Measurements from ENCODE around the gene CACNA1C. TPM values are rescaled to one million over a fixed set of nuclear protein-coding genes. Genes with fewer than 3 reads are reported as not detected.

CACNA1C gene
- total and polyA plus RNA-seq, 2 donors (not counting 1 experiment from before 2014, with no cell fraction given), result 7.6 to 11.4 TPM

DNA sequence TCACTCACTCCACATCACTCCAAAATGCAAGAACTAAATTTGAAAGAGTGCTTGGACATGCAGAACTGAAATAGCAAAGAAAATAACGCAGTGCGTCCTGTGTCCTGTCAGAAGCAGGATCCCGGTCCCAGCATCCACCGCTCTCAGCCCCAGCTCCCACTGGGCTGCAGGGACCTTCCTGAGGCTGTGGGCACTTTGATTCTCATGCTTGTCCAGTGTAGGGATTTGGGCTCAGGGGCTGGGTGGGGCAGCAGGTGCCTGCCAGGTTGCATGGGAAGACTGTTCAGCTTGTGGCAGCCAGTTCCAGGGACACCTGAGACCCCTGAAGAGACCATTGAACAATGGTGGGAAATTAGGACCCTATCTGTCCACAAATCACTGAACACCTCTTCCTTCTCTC lies 602.0 kb downstream of the CACNA1C start:
- H3K9me3 ChIP-seq (ENCODE audit: control insufficient read depth, insufficient read depth, low read depth, low read length), result no peaks in the 10 kb centered on the region
- TF ChIP-seq, protein P1, sequence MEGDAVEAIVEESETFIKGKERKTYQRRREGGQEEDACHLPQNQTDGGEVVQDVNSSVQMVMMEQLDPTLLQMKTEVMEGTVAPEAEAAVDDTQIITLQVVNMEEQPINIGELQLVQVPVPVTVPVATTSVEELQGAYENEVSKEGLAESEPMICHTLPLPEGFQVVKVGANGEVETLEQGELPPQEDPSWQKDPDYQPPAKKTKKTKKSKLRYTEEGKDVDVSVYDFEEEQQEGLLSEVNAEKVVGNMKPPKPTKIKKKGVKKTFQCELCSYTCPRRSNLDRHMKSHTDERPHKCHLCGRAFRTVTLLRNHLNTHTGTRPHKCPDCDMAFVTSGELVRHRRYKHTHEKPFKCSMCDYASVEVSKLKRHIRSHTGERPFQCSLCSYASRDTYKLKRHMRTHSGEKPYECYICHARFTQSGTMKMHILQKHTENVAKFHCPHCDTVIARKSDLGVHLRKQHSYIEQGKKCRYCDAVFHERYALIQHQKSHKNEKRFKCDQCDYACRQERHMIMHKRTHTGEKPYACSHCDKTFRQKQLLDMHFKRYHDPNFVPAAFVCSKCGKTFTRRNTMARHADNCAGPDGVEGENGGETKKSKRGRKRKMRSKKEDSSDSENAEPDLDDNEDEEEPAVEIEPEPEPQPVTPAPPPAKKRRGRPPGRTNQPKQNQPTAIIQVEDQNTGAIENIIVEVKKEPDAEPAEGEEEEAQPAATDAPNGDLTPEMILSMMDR (conservative IDR thresholded peaks at IDR 0.05 in 1 of 2, IDR thresholded peaks at IDR 0.05 in 1 of 2; ENCODE audit: low read depth in 1 of 2, low read length in 2 of 2), result no peak
- TF ChIP-seq EZH2 (IDR thresholded peaks at IDR 0.05; ENCODE audit: low read length, missing control alignments), result no peak
- H3K4me2 ChIP-seq (ENCODE audit: extremely low read depth, insufficient read depth, low read length), result no peak overlapping the region
- H3K4me1 ChIP-seq (ENCODE audit: control insufficient read depth, extremely low read depth, insufficient read depth, low read length), result no peaks in the 10 kb centered on the region
- H3K4me3 ChIP-seq (replicated peaks in 1 of 4; ENCODE audit: control extremely low read depth in 1 of 4, insufficient read depth in 1 of 4, low read depth in 3 of 4, low read length in 4 of 4), result no peak overlapping the region
- no peak overlapping the region for H3K9ac ChIP-seq (ENCODE audit: insufficient read depth, low read length)
- no peak for DNase-seq (ENCODE audit: low read depth in 2 of 2)
- H3K79me2 ChIP-seq (ENCODE audit: control insufficient read depth, insufficient read depth, low read length), result no peaks in the 10 kb centered on the region
- H3K27ac ChIP-seq (ENCODE audit: insufficient read depth, low read length), result no peak overlapping the region
- no peak overlapping the region for H2AFZ ChIP-seq (ENCODE audit: low read length)
- no peaks in the 10 kb centered on the region for H3K27me3 ChIP-seq (ENCODE audit: control insufficient read depth, insufficient read depth, low read length)
- H3K36me3 ChIP-seq (ENCODE audit: control insufficient read depth, insufficient read depth, low read length), result peaks cover 3% of the 10 kb centered on the region
- peaks cover 2% of the 10 kb centered on the region for H4K20me1 ChIP-seq (ENCODE audit: control insufficient read depth, extremely low read depth, insufficient read depth, low read length)

DNA sequence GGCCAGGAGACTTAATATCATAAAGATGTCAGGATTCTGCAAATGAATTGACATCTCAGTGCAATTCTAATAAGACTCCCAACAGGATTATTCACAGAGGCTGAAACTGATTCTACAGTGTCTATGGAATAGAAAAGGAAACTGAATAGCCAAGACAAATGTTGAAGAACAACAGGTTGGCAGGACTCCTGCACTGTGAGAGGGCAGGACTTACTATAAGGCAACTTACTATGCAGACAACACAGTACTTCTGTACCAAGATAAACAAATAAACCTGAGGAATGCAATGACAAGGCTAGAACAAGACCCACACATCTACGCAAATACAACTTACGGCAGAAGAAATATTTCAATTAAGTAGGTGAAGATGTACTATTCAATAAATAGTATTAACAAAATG lies 609.7 kb downstream of the CACNA1C start:
- no peak overlapping the region for H3K4me3 ChIP-seq (replicated peaks in 1 of 4; ENCODE audit: control extremely low read depth in 1 of 4, insufficient read depth in 1 of 4, low read depth in 3 of 4, low read length in 4 of 4)
- no peak for DNase-seq (ENCODE audit: low read depth in 2 of 2)
- H3K4me1 ChIP-seq (ENCODE audit: control insufficient read depth, extremely low read depth, insufficient read depth, low read length), result no peaks in the 10 kb centered on the region
- no peaks in the 10 kb centered on the region for H3K9me3 ChIP-seq (ENCODE audit: control insufficient read depth, insufficient read depth, low read depth, low read length)
- no peak overlapping the region for H3K9ac ChIP-seq (ENCODE audit: insufficient read depth, low read length)
- no peaks in the 10 kb centered on the region for H3K27me3 ChIP-seq (ENCODE audit: control insufficient read depth, insufficient read depth, low read length)
- no peaks in the 10 kb centered on the region for H3K79me2 ChIP-seq (ENCODE audit: control insufficient read depth, insufficient read depth, low read length)
- H3K4me2 ChIP-seq (ENCODE audit: extremely low read depth, insufficient read depth, low read length), result no peak overlapping the region
- no peaks in the 10 kb centered on the region for H4K20me1 ChIP-seq (ENCODE audit: control insufficient read depth, extremely low read depth, insufficient read depth, low read length)
- no peak overlapping the region for H2AFZ ChIP-seq (ENCODE audit: low read length)
- no peak for TF ChIP-seq EZH2 (IDR thresholded peaks at IDR 0.05; ENCODE audit: low read length, missing control alignments)
- TF ChIP-seq, protein P1 (conservative IDR thresholded peaks at IDR 0.05 in 1 of 2, IDR thresholded peaks at IDR 0.05 in 1 of 2; ENCODE audit: low read depth in 1 of 2, low read length in 2 of 2), result no peak
- no peak overlapping the region for H3K27ac ChIP-seq (ENCODE audit: insufficient read depth, low read length)
- no peaks in the 10 kb centered on the region for H3K36me3 ChIP-seq (ENCODE audit: control insufficient read depth, insufficient read depth, low read length)

DNA sequence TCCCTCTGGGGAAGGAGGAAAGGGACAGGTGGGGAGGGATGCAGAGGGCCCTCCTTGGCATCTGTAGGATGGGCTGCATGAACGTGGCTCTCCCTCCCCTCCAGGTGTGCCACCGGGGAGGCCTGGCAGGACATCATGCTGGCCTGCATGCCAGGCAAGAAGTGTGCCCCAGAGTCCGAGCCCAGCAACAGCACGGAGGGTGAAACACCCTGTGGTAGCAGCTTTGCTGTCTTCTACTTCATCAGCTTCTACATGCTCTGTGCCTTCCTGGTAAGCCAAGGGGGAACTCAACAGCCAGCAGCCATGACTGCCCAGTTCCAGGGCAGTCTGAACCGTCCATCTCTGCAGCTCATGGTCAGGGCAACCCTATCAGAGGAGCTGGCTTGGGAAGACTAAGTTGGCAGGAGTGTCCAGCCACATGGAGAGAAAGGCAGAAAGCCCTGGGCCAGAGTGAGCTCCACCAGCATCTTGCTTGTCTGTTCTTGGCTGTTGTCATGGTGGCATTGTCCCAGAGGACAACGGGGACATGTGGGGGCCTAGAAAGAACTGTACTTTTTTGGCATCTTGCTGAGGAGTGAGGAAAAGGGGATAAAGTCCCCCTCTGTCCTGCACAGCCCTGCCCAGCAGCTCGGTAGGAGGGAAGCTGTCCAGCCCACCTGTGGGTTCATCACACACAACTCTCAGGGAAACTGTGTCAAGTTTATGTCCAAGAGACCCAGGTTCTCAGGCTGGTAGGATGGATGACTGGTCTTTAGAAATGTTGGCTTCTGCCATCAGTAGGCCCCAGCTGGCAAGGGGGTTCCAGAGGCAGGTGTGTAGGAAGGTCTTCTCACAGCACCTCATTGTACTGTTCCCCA lies 612.2 kb downstream of the CACNA1C start:
- no peak overlapping the region for H3K4me3 ChIP-seq (replicated peaks in 1 of 4; ENCODE audit: control extremely low read depth in 1 of 4, insufficient read depth in 1 of 4, low read depth in 3 of 4, low read length in 4 of 4)
- no peak overlapping the region for H3K4me2 ChIP-seq (ENCODE audit: extremely low read depth, insufficient read depth, low read length)
- H3K27me3 ChIP-seq (ENCODE audit: control insufficient read depth, insufficient read depth, low read length), result no peaks in the 10 kb centered on the region
- TF ChIP-seq, protein P1 (conservative IDR thresholded peaks at IDR 0.05 in 1 of 2, IDR thresholded peaks at IDR 0.05 in 1 of 2; ENCODE audit: low read depth in 1 of 2, low read length in 2 of 2), result no peak
- TF ChIP-seq EZH2 (IDR thresholded peaks at IDR 0.05; ENCODE audit: low read length, missing control alignments), result no peak
- no peak overlapping the region for H3K27ac ChIP-seq (ENCODE audit: insufficient read depth, low read length)
- H3K36me3 ChIP-seq (ENCODE audit: control insufficient read depth, insufficient read depth, low read length), result peaks cover 2% of the 10 kb centered on the region
- H3K4me1 ChIP-seq (ENCODE audit: control insufficient read depth, extremely low read depth, insufficient read depth, low read length), result no peaks in the 10 kb centered on the region
- DNase-seq (ENCODE audit: low read depth in 2 of 2), result no peak
- H3K9ac ChIP-seq (ENCODE audit: insufficient read depth, low read length), result no peak overlapping the region
- H3K9me3 ChIP-seq (ENCODE audit: control insufficient read depth, insufficient read depth, low read depth, low read length), result no peaks in the 10 kb centered on the region
- no peaks in the 10 kb centered on the region for H4K20me1 ChIP-seq (ENCODE audit: control insufficient read depth, extremely low read depth, insufficient read depth, low read length)
- no peaks in the 10 kb centered on the region for H3K79me2 ChIP-seq (ENCODE audit: control insufficient read depth, insufficient read depth, low read length)
- H2AFZ ChIP-seq (ENCODE audit: low read length), result no peak overlapping the region
